Activated T-cell treated with anti-CD3 and anti-CD28 coated beads, Interleukin-2, amount 50 U/mL, for 24 hours (primary cell): ENCODE measurements around the gene FOXD4.
"Not testable (repeated sequence)": the region's sequence is repeated elsewhere in the genome, so short reads cannot be mapped to it uniquely, and the experiment has no call there.

ENCODE experiments used
- DNase-seq: peaks from one replicate; pipeline ENCODE4 v3.0.0-alpha.2; 2020
- H3K27ac Mint-ChIP-seq: 2 replicates; pipeline ENCODE4 v1.8.0; 2020; ENCODE audit warnings: mild to moderate bottlenecking, mixed read lengths
- H3K27me3 Mint-ChIP-seq: 2 replicates; pipeline ENCODE4 v1.8.0; 2020; ENCODE audit warnings: mixed read lengths
- H3K36me3 Mint-ChIP-seq: 2 replicates; pipeline ENCODE4 v1.8.0; 2020; ENCODE audit warnings: low read depth, mixed read lengths
- H3K4me1 Mint-ChIP-seq: 2 replicates; pipeline ENCODE4 v1.8.0; 2020; ENCODE audit warnings: low read depth, mixed read lengths
- H3K4me3 Mint-ChIP-seq: 2 replicates; pipeline ENCODE4 v1.8.0; 2020; ENCODE audit warnings: mild to moderate bottlenecking, moderate library complexity, mixed read lengths
- H3K9me3 Mint-ChIP-seq: 2 replicates; pipeline ENCODE4 v1.8.0; 2020; ENCODE audit warnings: mixed read lengths

Gene FOXD4

GRCh38 chr9:76389-76788 is 41.8 kb downstream of the FOXD4 start:
- not testable (repeated sequence) for DNase-seq, H3K4me1 Mint-ChIP-seq, H3K27ac Mint-ChIP-seq, H3K36me3 Mint-ChIP-seq, H3K9me3 Mint-ChIP-seq, H3K4me3 Mint-ChIP-seq
- H3K27me3 Mint-ChIP-seq = peaks cover 18% of the 10 kb centered on the region

GRCh38 chr9:73900-74525 is 44.2 kb downstream of the FOXD4 start:
- Mint-ChIP-seq H3K4me3 (peak overlapping the region; percentile 71), H3K27me3 (peaks cover 15% of the 10 kb centered on the region)
- H3K27ac Mint-ChIP-seq, H3K36me3 Mint-ChIP-seq, H3K4me1 Mint-ChIP-seq, DNase-seq, H3K9me3 Mint-ChIP-seq: not testable (repeated sequence)

GRCh38 chr9:73076-73899 is 44.9 kb downstream of the FOXD4 start:
- H3K9me3 Mint-ChIP-seq, H3K27ac Mint-ChIP-seq, H3K4me1 Mint-ChIP-seq, H3K36me3 Mint-ChIP-seq: not testable (repeated sequence)
- peaks cover 15% of the 10 kb centered on the region for H3K27me3 Mint-ChIP-seq
- H3K4me3 Mint-ChIP-seq = peak overlapping the region; percentile 71
- peak; percentile 54 for DNase-seq
